Thyroid gland (tissue), 4 donors: Measurements from ENCODE around the gene TOB2.

Experiments used
- POLR2A ChIP-seq, 2 donors: fragments of 450-650 bp; IDR thresholded peaks; one replicate each; pipeline ENCODE4 v1.6.1; 2017; ENCODE audit warnings: antibody characterized with exemption in 2 of 2, mild to moderate bottlenecking in 2 of 2, moderate library complexity in 1 of 2
- TF ChIP-seq, protein P1 (sequence below), 6 experiments: fragments of 200-600 bp in 3 of 6; fragments of 450-650 bp in 3 of 6; sonication (generic) in 3 of 6; IDR thresholded peaks; one replicate each; pipeline ENCODE4 v1.5.1; 2016 to 2019; ENCODE audit warnings: antibody characterized with exemption in 6 of 6, mild to moderate bottlenecking in 2 of 6, inconsistent platforms in 1 of 6, moderate library complexity in 1 of 6

GRCh38 chr22:41395531-41396240 is 50.9 kb downstream of the TOB2 start:
- TF ChIP-seq, protein P1, sequence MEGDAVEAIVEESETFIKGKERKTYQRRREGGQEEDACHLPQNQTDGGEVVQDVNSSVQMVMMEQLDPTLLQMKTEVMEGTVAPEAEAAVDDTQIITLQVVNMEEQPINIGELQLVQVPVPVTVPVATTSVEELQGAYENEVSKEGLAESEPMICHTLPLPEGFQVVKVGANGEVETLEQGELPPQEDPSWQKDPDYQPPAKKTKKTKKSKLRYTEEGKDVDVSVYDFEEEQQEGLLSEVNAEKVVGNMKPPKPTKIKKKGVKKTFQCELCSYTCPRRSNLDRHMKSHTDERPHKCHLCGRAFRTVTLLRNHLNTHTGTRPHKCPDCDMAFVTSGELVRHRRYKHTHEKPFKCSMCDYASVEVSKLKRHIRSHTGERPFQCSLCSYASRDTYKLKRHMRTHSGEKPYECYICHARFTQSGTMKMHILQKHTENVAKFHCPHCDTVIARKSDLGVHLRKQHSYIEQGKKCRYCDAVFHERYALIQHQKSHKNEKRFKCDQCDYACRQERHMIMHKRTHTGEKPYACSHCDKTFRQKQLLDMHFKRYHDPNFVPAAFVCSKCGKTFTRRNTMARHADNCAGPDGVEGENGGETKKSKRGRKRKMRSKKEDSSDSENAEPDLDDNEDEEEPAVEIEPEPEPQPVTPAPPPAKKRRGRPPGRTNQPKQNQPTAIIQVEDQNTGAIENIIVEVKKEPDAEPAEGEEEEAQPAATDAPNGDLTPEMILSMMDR (IDR thresholded peaks at IDR 0.05): no peak
- TF ChIP-seq POLR2A (IDR thresholded peaks at IDR 0.05): no peak
